Measurements from ENCODE around the gene IMMP2L.

- TF ChIP-seq CTCF (IDR thresholded peaks at IDR 0.05) = no peak
- TF ChIP-seq RAD21 (IDR thresholded peaks at IDR 0.05; ENCODE audit: low read length) = no peak
- no peak for TF ChIP-seq MAX (IDR thresholded peaks at IDR 0.05; ENCODE audit: low read depth)
- no peak; the same call in none of the 2 replicates for TF ChIP-seq TCF12 (IDR thresholded peaks at IDR 0.05)
- TF ChIP-seq EP300 (IDR thresholded peaks at IDR 0.05; ENCODE audit: borderline replicate concordance in 1 of 2, low read depth in 1 of 2, low read length in 1 of 2) = peak; percentile 37 to 79; a peak in 3 of 4 replicates
- TF ChIP-seq SIN3A (IDR thresholded peaks at IDR 0.05; ENCODE audit: borderline replicate concordance, low read depth, low read length) = no peak
- TF ChIP-seq POLR2AphosphoS5 (IDR thresholded peaks at IDR 0.05; ENCODE audit: low read depth, low read length) = no peak
- TF ChIP-seq PBX3 (IDR thresholded peaks at IDR 0.05) = peak; percentile 93
- TF ChIP-seq FOXJ3 (CRISPR knock-in tag; IDR thresholded peaks at IDR 0.05) = no peak
- TF ChIP-seq YY1 (IDR thresholded peaks at IDR 0.05; ENCODE audit: low read depth) = no peak
- no peak for TF ChIP-seq SMC3 (IDR thresholded peaks at IDR 0.05; ENCODE audit: low read depth, low read length)
- TF ChIP-seq TAF1 (IDR thresholded peaks at IDR 0.05; ENCODE audit: borderline replicate concordance, low read depth, low read length) = no peak
- TF ChIP-seq GATA2 (CRISPR knock-in tag; IDR thresholded peaks at IDR 0.05) = no peak
These were observed 169.1 kb downstream of the IMMP2L start for GRCh38 chr7:111393011-111393754.

Data from SK-N-SH (cell line).